ENCODE data around the gene SLC16A10. TPM values are rescaled to one million over a fixed set of nuclear protein-coding genes. Genes with fewer than 3 reads are reported as not detected.

The SLC16A10 gene
- total RNA-seq = 0.02 TPM in 1 of 3 replicates, not detected in the others
- long read RNA-seq = 0 reads

GRCh38 chr6:111087106-111087835 is at the start of gene SLC16A10:
Gene SLC16A10 (plus strand): TSS chr6:111087503. CDS start chr6:111087753, 250 bp downstream.
- no peak within 1 kb of the TSS for H3K27ac Mint-ChIP-seq (ENCODE audit: unreplicated experiment)
- peaks cover 13% of the 10 kb centered on the region for H3K4me1 Mint-ChIP-seq (ENCODE audit: low read depth)
- peak within 1 kb of the TSS; percentile 62 for H3K4me3 Mint-ChIP-seq (ENCODE audit: unreplicated experiment)
- DNase-seq (ENCODE audit: low spot score) = no peak
- peaks cover 4% of the 10 kb centered on the region for H3K36me3 Mint-ChIP-seq (ENCODE audit: low read depth)
- TF ChIP-seq CTCF (IDR thresholded peaks at IDR 0.05) = no peak
- peaks cover 57% of the 10 kb centered on the region for H3K27me3 Mint-ChIP-seq (ENCODE audit: low read depth)
- H3K9me3 Mint-ChIP-seq (ENCODE audit: low read depth) = no peaks in the 10 kb centered on the region

DNA sequence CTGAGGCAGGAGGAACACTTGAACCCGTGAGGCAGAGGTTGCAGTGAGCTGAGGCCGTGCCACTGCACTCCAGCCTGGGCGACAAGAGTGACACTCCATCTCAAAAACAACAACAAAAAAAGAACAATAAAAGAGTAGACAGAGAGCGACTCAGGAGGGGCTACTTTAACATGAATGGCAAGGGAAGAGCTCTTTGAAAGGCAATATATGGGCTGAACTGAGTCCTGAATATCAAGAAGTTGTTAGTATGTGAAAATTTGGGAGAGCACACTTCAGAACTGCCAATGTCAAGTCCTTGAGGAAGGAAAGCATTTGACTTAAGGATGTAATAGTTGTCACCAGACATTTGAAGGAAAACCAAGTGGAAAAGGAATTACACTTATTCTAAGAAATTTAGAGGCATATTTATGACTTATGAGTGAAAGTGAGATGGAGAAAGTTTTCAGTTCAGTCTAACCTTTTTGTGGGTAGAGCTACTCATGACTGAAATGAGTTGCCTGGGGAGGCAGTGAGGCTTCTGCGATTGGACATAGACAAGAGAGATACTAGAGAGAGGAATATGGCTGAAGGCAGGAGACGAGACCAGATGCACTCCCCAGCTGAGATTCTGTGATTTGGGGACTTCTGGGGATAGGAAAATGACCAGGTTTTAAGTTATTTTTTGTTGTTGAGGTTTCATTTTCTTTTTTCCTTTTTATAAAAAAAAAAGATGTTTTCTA is 48.6 kb upstream of the SLC16A10 start:
- Mint-ChIP-seq H3K4me1 (ENCODE audit: low read depth) (no peaks in the 10 kb centered on the region), H3K36me3 (ENCODE audit: low read depth) (no peaks in the 10 kb centered on the region), H3K27me3 (ENCODE audit: low read depth) (no peaks in the 10 kb centered on the region), H3K4me3 (ENCODE audit: unreplicated experiment) (no peak overlapping the region), H3K27ac (ENCODE audit: unreplicated experiment) (no peak overlapping the region), H3K9me3 (ENCODE audit: low read depth) (no peaks in the 10 kb centered on the region)
- no peak for TF ChIP-seq CTCF (IDR thresholded peaks at IDR 0.05)
- DNase-seq (ENCODE audit: low spot score) = no peak

GRCh38 chr6:111041917-111042316 is 45.4 kb upstream of the SLC16A10 start:
- H3K27ac Mint-ChIP-seq (ENCODE audit: unreplicated experiment) = no peak overlapping the region
- no peak overlapping the region for H3K4me3 Mint-ChIP-seq (ENCODE audit: unreplicated experiment)
- no peak for DNase-seq (ENCODE audit: low spot score)
- no peak for TF ChIP-seq CTCF (IDR thresholded peaks at IDR 0.05)
- H3K27me3 Mint-ChIP-seq (ENCODE audit: low read depth) = peaks cover 6% of the 10 kb centered on the region
- H3K4me1 Mint-ChIP-seq (ENCODE audit: low read depth) = no peaks in the 10 kb centered on the region
- no peaks in the 10 kb centered on the region for H3K36me3 Mint-ChIP-seq (ENCODE audit: low read depth)
- no peaks in the 10 kb centered on the region for H3K9me3 Mint-ChIP-seq (ENCODE audit: low read depth)

DNA sequence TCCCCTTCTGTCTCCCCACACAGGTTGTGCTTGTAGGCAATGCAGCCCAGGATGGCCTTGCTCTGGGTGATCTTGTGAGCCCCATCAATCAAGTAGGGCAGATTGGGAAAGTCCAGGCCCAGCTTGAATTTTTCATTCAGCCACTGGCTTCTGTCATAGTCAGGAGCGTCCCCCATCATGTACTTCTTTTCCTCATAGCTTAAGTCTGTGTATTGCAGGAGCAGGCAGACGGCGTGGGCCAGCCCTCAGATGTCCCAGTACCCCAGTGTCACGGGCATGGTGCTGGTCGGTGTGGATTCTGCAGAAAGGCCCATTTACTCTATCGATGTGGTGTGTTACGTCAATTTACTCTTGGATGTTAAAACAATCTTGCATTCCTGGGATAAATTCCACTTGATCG is 40.1 kb upstream of the SLC16A10 start:
- no peak for TF ChIP-seq CTCF (IDR thresholded peaks at IDR 0.05)
- no peak overlapping the region for H3K4me3 Mint-ChIP-seq (ENCODE audit: unreplicated experiment)
- peaks cover 13% of the 10 kb centered on the region for H3K4me1 Mint-ChIP-seq (ENCODE audit: low read depth)
- no peaks in the 10 kb centered on the region for H3K9me3 Mint-ChIP-seq (ENCODE audit: low read depth)
- DNase-seq (ENCODE audit: low spot score) = no peak
- no peak overlapping the region for H3K27ac Mint-ChIP-seq (ENCODE audit: unreplicated experiment)
- H3K27me3 Mint-ChIP-seq (ENCODE audit: low read depth) = peaks cover 6% of the 10 kb centered on the region
- H3K36me3 Mint-ChIP-seq (ENCODE audit: low read depth) = no peaks in the 10 kb centered on the region

DNA sequence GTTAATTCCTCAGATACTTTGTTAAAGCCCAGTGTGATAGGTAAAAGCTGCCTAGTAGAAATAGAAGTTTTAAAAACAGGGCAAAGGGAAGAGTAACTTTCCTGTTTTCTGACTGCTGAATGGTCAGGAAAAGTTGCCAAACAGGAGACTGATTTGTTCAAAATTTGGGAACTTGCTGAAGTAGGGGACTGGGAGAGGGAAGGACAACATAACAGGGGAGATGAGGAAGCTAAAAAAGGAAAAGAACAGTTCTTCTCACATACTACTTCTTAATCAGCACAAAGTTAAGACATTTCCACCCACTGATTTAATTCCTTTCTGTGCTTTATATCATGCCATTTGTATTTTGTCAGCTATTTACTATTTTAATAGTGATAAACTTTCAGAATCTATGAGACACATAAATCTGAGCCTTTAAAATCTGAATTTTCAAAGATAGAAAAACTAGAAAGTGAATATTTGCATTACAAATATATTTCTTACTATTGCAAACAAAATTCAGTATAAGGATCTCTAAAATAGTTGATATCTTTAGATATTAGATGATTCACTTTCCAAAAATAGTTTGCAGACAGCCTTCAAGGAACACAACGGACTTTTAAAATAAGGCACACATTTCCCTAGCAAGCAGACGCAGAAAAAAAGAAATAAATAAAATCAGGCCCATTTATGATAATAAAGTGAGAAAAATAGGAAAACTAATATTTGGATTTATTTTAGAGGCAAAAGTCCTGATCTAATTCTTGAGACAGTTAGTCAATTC is 36.9 kb upstream of the SLC16A10 start:
- H3K4me3 Mint-ChIP-seq (ENCODE audit: unreplicated experiment) = no peak overlapping the region
- DNase-seq (ENCODE audit: low spot score) = no peak
- TF ChIP-seq CTCF (IDR thresholded peaks at IDR 0.05) = no peak

More for the DNA sequence above, 36.9 kb upstream of the SLC16A10 start:
- peaks cover 2% of the 10 kb centered on the region for H3K27me3 Mint-ChIP-seq (ENCODE audit: low read depth)
- peaks cover 13% of the 10 kb centered on the region for H3K4me1 Mint-ChIP-seq (ENCODE audit: low read depth)
- no peaks in the 10 kb centered on the region for H3K9me3 Mint-ChIP-seq (ENCODE audit: low read depth)
- H3K36me3 Mint-ChIP-seq (ENCODE audit: low read depth) = no peaks in the 10 kb centered on the region
- H3K27ac Mint-ChIP-seq (ENCODE audit: unreplicated experiment) = peak overlapping the region; percentile 78

All from chondrocyte (in vitro differentiated cells).